SK-MEL-5 (cell line): ENCODE results near the gene SYNGR3. TPM values are rescaled to one million over a fixed set of nuclear protein-coding genes. Genes with fewer than 3 reads are reported as not detected.
A peak's percentile ranks its signal among the peaks of the same experiment; 100 is the strongest.
"Not testable (repeated sequence)": the region's sequence is repeated elsewhere in the genome, so short reads cannot be mapped to it uniquely, and the experiment has no call there.

Experiments used
- DNase-seq: peaks from one replicate; pipeline ENCODE4 v3.0.0-alpha.2; 2016; ENCODE audit warnings: low read depth, low spot score
- in situ Hi-C: cut with HindIII; loops from 2 replicates; pipeline ENCODE4 v1.10.0; 2016; ENCODE audit warnings: low sequenced_read_pairs, high pct_unique_total_duplicates, low pct_unique_long_range_greater_than_20kb
- total RNA-seq: library from RNA; depleted of rRNA; stranded (reverse); fragments of >200 nt; shearing (Covaris generic); gene quantifications from 2 replicates; pipeline ENCODE4 v1.2.3, GENCODE V29; 2014

Gene SYNGR3
- total RNA-seq, 1 experiment from 2014 or later: 0.37 TPM

GRCh38 chr16:1957434-1958142, 32.2 kb upstream of the SYNGR3 start:
- in situ Hi-C loops: not testable (repeated sequence)

DNA sequence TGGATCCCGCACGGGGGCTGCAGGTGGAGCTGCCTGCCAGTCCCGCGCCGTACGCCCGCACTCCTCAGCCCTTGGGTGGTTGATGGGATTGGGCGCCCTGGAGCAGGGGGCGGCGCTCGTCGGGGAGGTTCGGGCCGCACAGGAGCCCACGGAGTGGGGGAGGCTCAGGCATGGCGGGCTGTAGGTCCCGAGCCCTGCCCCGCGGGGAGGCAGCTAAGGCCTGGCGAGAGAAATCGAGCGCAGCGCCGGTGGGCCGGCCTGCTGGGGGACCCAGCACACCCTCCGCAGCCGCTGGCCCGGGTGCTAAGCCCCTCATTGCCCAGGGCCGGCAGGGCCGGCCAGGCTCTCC, 31.7 kb upstream of the SYNGR3 start:
- DNase-seq, in situ Hi-C loops: not testable (repeated sequence)

More at GRCh38 chr16:1957434-1958142, 32.2 kb upstream of the SYNGR3 start:
- not testable (repeated sequence) for DNase-seq

- no peak for DNase-seq
- in situ Hi-C loops: no loop called here
Observed at GRCh38 chr16:1958715-1959268, 31.0 kb upstream of the SYNGR3 start.

DNA sequence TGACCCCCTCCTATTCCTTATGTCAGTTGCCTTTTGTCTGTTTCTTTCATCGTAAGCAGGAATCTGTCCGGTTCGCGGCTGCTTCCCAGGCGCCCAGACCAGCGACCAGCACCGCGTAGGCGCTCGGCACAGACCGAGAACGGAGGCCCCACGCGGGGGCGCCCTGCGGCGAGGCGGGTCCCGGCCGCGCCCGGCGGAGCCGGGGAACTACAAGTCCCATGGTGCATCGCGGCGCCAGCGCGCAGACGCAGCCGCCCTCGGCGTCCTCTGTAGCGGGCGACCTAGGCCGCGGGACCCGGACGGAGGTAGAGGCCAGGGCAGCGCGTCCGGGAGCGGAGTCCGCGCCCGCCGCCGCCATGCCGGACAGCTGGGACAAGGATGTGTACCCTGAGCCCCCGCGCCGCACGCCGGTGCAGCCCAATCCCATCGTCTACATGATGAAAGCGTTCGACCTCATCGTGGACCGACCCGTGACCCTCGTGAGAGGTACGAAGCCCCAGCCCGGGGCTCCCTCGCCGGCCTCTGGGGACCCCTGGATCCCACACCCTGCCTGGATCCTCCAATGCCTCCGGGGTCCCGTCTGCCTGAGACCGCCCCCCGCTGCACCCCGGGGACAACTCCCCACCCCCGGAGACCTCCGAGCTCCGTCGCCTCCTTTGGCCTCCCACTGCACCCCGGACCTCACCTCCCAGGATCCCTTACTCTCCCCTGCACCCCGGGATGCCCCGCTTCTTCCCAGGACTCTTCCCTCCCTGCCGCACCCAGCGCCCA, 30.3 kb upstream of the SYNGR3 start, which contains the start of gene NDUFB10:
Gene NDUFB10, plus strand, starts transcription at position 270 of the 771 bp plus-strand sequence. Its CDS starts 87 bp downstream, at position 357.
- peak; percentile 89 for DNase-seq

DNA sequence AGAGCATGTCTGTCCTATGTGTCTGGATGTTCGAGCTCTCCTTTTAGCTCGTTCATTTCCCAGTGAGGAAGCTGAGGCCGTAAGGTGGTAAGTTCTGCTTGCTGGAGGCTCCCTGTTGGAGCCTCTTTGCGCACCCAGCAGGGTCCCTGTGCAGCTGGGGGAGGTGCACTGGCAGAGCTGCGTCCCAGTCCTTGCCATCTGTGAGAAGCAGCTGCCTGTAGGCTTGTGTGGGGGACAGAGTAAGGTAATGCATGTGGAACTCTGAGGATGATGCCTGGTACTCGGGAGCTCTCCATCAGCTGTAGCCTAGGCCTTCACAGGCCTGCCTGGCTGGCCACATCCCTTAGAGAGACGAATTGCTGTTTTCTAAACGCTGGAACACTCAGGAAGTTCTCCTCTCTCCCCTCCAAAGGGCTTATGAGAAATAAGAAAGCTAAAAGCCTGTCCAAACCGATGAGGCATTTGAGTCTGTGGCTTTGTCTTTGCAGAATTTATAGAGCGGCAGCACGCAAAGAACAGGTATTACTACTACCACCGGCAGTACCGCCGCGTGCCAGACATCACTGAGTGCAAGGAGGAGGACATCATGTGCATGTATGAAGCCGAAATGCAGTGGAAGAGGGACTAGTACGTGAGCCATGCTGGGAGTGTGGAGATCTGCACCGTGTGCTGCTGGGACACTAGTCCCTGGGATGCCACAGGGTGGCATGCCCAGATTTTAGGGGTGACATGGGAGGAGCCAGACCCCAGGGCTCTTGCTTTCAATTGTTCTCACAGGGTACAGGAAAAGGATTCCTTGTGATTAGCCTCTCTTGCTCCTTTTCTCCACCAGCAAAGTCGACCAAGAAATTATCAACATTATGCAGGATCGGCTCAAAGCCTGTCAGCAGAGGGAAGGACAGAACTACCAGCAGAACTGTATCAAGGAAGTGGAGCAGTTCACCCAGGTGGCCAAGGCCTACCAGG, 28.8 kb upstream of the SYNGR3 start:
- peak; percentile 55 for DNase-seq
- in situ Hi-C loops: no loop called here

More for the DNA sequence above, 30.3 kb upstream of the SYNGR3 start, which contains the start of gene NDUFB10:
- in situ Hi-C loops: no loop called here

DNA sequence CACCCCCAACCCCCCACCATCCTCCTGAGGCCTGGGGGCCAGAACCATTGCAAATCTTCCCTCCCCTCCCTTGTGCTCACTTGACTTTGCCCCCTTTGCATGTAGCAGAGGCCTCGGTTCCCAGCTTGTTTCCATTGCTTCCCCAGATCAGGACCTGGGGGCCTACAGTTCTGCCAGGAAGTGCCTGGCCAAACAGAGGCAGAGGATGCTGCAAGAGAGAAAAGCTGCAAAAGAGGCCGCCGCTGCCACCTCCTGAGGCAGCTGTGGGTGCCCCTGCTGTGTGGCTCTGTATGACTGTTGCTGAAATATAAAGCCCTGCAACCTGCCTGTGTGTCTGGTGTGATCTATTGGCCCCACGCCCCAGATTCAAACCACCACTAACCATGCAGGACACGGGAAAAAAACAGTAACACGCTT, 28.1 kb upstream of the SYNGR3 start:
- in situ Hi-C loops: no loop called here
- peak; percentile 19 for DNase-seq

- DNase-seq, in situ Hi-C loops: not testable (repeated sequence)
Observed at GRCh38 chr16:1962161-1963153, 27.3 kb upstream of the SYNGR3 start.

DNA sequence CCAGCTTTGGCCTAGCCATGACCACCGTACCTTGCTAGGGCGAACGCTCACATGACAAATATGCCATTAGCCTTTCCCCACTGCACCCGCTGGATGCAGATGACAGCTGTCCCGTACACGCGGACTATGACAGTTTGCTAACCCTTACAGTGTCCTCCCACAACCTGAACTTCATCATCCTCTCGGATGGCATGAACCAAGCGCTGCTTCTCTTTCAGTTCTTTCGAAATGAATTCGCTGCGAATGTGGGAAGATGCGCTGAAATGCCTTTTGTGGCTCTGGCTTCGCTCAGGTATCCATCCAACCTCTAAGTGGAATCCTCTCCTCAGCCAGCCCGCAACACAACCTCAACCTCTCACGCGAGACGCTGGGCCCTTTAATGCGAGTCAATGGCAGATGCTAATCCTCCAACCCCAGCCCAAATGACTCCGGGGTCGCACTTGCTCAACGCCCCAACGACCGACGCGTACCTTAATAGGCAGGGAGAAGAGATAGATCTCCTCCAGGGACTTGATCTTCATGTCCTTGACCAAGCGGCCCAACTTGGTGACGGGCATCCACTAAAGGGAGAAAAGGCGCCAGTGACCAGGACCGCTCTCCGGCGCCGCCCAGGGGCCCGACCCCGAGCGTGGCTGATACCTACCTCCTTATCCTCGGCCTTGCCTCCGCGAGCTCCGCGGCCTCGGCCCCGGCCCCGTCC, 25.8 kb upstream of the SYNGR3 start:
- in situ Hi-C loops: no loop called here
- DNase-seq: peak; percentile 37

GRCh38 chr16:1964506-1965395, 25.0 kb upstream of the SYNGR3 start, which contains the start of gene RPS2:
TSS of gene RPS2 (minus strand) at chr16:1964826. CDS start at chr16:1964625, 201 bp downstream.
- peak; percentile 97 for DNase-seq
- in situ Hi-C loops: no loop called here

GRCh38 chr16:1965396-1966001, 24.3 kb upstream of the SYNGR3 start:
- no peak for DNase-seq
- in situ Hi-C loops: no loop called here

DNA sequence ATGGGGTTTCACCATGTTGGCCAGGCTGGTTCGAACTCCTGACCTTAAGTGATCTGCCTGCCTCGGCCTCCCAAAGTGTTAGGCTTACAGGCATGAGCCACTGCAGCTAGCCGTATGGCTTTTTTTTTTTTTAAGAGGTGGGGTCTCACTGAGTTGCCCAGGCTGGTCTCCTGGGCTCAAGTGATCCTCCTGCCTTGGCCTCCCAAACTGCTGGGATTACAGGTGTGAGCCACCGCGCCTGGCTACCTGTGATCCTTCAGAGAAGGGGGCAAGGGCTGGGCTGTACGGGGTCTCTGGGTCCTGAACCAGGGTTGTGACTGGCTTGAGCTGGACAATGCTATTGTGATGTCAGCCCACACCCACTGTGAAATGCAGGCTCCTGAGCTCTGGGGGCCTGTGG, 23.3 kb upstream of the SYNGR3 start, which contains the start of gene RNF151:
Gene RNF151, plus strand, starts transcription at position 397 of the 400 bp plus-strand sequence. CDS start 26 bp downstream, outside the sequence.
- DNase-seq: no peak
- in situ Hi-C loops: no loop called here

DNA sequence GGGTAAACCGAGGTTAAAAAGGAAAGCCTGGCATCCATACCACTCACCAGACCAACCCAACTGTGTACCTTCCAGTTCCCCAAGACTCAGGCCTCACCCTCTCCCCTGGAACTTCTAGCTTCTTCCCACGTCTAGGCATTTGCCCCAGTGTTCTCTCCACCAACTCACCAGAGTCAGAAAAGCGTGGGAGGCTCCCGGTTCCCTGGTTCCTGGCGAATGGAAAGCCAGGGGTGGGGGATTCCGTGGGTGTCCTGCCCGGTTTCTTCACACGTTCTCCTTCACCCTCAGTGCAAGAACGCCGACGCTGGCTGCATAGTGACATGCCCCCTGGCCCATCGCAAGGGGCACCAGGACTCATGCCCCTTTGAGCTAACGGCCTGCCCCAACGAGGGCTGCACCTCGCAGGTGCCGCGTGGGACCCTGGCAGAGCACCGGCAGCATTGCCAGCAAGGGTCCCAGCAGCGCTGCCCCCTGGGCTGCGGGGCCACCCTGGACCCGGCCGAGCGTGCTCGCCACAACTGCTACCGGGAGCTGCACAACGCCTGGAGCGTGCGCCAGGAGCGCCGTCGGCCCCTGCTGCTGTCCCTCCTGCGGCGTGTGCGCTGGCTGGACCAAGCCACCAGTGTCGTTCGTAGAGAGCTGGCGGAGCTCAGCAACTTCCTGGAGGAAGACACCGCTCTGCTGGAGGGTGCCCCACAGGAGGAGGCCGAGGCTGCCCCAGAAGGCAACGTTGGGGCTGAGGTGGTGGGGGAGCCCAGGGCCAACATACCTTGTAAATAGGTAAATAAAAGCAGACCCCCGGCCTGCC, 21.4 kb upstream of the SYNGR3 start:
- no peak for DNase-seq
- in situ Hi-C loops: no loop called here

DNA sequence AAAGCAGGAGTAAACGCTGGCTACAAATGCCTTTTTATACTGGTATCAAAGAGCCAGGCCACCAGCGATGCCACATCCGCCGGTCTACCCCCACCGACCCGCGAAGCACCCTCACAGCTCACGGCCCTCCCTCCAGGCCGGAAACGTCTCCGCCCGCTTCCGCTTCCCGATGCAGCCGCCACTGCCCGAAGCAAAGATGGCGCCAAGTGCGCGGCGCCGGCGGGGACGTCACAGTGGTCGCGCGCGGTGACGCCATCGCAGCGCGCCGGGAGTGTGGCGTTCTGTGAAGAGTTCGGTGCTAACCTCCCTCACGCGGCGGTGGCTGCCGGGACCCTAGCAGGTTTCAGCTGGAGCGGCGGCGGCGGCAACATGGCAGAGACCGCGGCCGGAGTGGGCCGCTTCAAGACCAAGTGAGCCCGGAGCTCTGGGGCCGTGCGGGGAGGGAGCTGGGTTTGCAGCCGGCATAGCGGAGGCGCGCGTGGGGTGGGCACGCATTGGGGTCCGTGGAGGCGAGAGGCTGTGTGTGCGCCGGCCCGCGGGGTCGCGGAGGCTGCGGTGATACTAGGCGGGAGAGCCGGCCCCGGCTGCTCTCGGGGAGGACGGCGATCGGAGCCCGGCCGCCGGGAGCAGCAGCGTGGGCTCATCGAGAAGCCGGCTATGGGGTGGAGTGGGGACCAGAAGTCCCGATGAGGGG, 17.8 kb upstream of the SYNGR3 start, which contains the start of gene TBL3:
Gene TBL3, plus strand, starts transcription at position 258 of the 694 bp plus-strand sequence. Its CDS starts 112 bp downstream, at position 370.
- in situ Hi-C loops: no loop called here

More for the DNA sequence above, 17.8 kb upstream of the SYNGR3 start, which contains the start of gene TBL3:
- peak; percentile 91 for DNase-seq
